Testis (tissue), 2 donors: ENCODE results near the gene ERVV-1.

Experiments
- CTCF ChIP-seq, 3 experiments: fragments of 450-650 bp in 2 of 3; fragments of 200-600 bp in 1 of 3; sonication (generic) in 1 of 3; IDR thresholded peaks; one replicate each; pipeline ENCODE4 v1.5.1; 2016 to 2019; ENCODE audit warnings: antibody characterized with exemption in 3 of 3, mild to moderate bottlenecking in 2 of 3, moderate library complexity in 1 of 3
- POLR2A ChIP-seq: fragments of 450-650 bp; IDR thresholded peaks from one replicate; pipeline ENCODE4 v1.6.1; 2017; ENCODE audit warnings: antibody characterized with exemption, mild to moderate bottlenecking, moderate library complexity

- no peak for TF ChIP-seq CTCF (IDR thresholded peaks at IDR 0.05)
- no peak for TF ChIP-seq POLR2A
Observed at GRCh38 chr19:52991484-52991883, 22.2 kb upstream of the ERVV-1 start.
